HK-2 (cell line): ENCODE measurements around the gene MFGE8.
"Not testable (repeated sequence)": the region's sequence is repeated elsewhere in the genome, so short reads cannot be mapped to it uniquely, and the experiment has no call there.

Experiments used
- DNase-seq: peaks from one replicate; pipeline ENCODE4 v3.0.0-alpha.2; 2018; ENCODE audit not compliant: unreplicated experiment

MFGE8 gene

GRCh38 chr15:88913017-88913849, at the start of gene MFGE8:
TSS of gene MFGE8 (minus strand) at chr15:88913379. CDS start at chr15:88913319, 60 bp downstream.
- DNase-seq, result peak; percentile 49

- DNase-seq, result no peak
Observed at GRCh38 chr15:88959445-88959844, 46.3 kb upstream of the MFGE8 start.

- DNase-seq, result no peak
Observed at GRCh38 chr15:88956906-88957305, 43.7 kb upstream of the MFGE8 start.

GRCh38 chr15:88956263-88956662, 43.1 kb upstream of the MFGE8 start:
- no peak for DNase-seq

GRCh38 chr15:88954431-88955277, 41.5 kb upstream of the MFGE8 start:
- DNase-seq, result no peak

- no peak for DNase-seq
Observed at GRCh38 chr15:88950600-88951160, 37.5 kb upstream of the MFGE8 start.

- DNase-seq, result no peak
Observed at GRCh38 chr15:88949734-88950400, 36.7 kb upstream of the MFGE8 start.

GRCh38 chr15:88940110-88940675, 27.0 kb upstream of the MFGE8 start:
- no peak for DNase-seq

- no peak for DNase-seq
Observed at GRCh38 chr15:88939486-88939806, 26.3 kb upstream of the MFGE8 start.

- DNase-seq, result no peak
Observed at GRCh38 chr15:88938802-88939485, 25.8 kb upstream of the MFGE8 start.

GRCh38 chr15:88934449-88934848, 21.3 kb upstream of the MFGE8 start:
- not testable (repeated sequence) for DNase-seq

GRCh38 chr15:88932875-88933330, 19.7 kb upstream of the MFGE8 start:
- DNase-seq, result no peak

GRCh38 chr15:88932271-88932874, 19.2 kb upstream of the MFGE8 start:
- DNase-seq, result no peak

- no peak for DNase-seq
Observed at GRCh38 chr15:88930579-88930978, 17.4 kb upstream of the MFGE8 start.

- DNase-seq, result not testable (repeated sequence)
Observed at GRCh38 chr15:88929358-88930098, 16.3 kb upstream of the MFGE8 start.

GRCh38 chr15:88928192-88928591, 15.0 kb upstream of the MFGE8 start:
- DNase-seq, result not testable (repeated sequence)

GRCh38 chr15:88925648-88926047, 12.5 kb upstream of the MFGE8 start:
- not testable (repeated sequence) for DNase-seq

- peak; percentile 45 for DNase-seq
Observed at GRCh38 chr15:88920892-88921435, 7.8 kb upstream of the MFGE8 start.

- DNase-seq, result peak; percentile 50
Observed at GRCh38 chr15:88920186-88920891, 7.2 kb upstream of the MFGE8 start.
